ENCODE data around the gene SLC40A1. TPM values are rescaled to one million over a fixed set of nuclear protein-coding genes. Genes with fewer than 3 reads are reported as not detected.

The SLC40A1 gene
- polyA plus RNA-seq, 1 donor, result 121 TPM

DNA sequence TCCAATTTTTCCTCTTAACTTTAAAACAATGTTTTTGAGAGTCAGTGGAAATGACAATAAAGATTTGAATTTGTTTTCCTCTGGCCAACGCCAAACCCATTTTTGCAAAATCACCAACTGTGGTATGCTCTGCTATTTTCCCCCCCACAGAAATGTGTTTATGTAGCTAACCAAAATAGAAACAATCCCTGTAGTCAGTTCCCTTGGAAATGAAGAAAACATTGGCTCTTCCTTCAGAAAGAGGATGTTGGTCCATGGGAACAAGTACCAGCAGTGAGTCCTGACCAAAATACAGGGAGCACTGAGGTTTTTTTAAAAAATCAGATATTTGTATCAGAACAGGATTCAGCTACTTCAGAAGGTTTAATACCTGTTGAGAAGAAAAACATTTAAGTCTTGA, 65.3 kb downstream of the SLC40A1 start:
- no peak for DNase-seq

DNA sequence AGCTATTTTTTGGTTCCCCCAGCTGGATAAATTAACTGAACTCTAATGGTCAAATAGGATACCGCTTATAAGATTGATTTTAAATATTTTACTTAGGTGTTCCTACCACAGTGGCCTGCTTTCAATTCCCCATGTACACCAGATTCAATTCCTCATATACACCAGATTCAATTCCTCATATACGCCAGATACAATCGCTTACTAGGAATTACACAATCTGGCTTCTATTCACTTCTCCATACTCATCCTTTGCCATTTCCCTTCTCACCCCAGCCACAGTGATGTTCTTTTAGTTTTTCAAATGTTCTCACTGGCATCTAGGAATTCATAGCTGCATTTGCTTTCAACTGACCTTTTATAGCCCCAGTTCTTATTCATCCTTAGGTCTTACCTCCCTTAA, 66.5 kb downstream of the SLC40A1 start:
- DNase-seq, result no peak

DNA sequence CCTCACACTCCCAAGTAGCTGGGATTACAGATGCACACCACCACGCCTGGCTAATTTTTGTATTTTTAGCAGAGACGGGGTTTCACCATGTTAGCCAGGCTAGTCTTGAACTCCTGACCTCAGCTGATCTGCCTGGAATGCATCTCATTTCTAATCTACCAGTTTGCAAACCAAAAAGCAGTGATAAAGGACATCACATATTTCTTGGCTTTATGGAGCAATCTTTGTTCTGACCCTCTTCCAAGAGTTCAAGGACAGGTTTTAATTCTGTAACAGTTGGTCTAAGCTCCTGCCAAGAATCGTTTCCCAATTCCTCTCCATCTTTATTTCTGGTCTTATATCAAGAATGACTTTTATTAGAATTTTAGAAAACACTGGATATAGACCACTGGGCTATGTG, 67.7 kb downstream of the SLC40A1 start:
- no peak for DNase-seq

DNA sequence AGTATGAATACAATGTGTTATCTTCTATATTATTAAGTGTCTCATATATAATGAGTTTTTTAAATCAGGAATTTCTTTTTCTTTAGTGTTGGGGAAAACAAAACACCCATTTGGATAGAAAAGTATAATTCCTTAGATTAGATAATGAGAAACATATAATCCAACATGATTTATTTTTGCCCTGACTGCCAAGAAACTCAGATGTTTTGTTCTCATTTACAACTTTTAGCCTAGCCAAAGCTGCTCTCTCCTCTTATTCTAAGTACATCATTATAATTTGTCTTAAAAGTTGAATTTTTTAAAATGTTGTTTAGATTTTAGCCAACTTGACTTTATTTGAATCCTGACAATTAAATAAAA, 68.6 kb downstream of the SLC40A1 start:
- DNase-seq, result no peak

DNA sequence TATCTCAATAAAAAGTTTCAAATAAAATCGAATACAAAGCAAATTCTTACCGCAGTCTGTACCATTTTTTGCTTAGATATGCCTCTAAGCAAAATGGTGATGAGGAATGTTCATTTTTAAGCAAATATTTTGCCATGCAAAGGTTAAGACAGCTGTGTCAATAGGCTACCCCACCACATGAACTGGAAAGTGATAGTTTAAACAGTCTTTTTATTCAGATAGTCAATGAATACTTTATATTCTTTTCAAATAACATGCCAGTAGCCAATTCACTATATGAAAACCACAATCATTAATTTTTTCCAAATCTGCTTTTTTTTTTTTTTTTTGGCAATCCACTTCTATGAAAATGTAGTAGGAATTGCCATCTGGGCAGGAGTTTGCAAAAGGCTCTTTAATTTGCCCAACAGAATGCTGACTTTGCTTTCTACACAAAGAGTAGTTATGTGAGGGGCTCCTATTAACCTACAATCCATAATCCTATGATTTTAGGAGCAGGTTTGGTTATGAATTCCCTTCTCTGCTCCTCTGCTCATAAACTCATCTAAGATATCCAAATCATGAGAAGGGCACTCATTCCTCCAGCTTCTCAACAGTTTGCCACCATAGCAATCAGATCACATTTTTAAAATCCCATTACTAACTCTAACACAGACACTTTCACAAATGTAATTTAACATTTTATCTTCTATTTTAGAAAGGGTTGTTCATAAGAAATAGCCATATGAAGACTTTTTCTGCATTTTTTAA, 69.2 kb downstream of the SLC40A1 start:
- DNase-seq, result no peak

Other genes with a start within 250 kb of the SLC40A1 start
- gene WDR75, start 139.3 kb downstream of the SLC40A1 start, polyA plus RNA-seq (ENCODE audit: insufficient read length), result 62.3 TPM
- 67.0 TPM for gene ASNSD1, start 80.7 kb upstream of the SLC40A1 start, polyA plus RNA-seq (ENCODE audit: insufficient read length)
- 17.1 TPM for gene ANKAR, start 93.9 kb upstream of the SLC40A1 start, polyA plus RNA-seq (ENCODE audit: insufficient read length)
- 28.5 TPM for gene OSGEPL1, start 182.0 kb upstream of the SLC40A1 start, polyA plus RNA-seq (ENCODE audit: insufficient read length)
- 123 TPM for gene ORMDL1, start 203.6 kb upstream of the SLC40A1 start, polyA plus RNA-seq (ENCODE audit: insufficient read length)
- gene PMS1, start 203.7 kb upstream of the SLC40A1 start, polyA plus RNA-seq (ENCODE audit: insufficient read length), result 51.5 TPM